ENCODE data around the gene MPPED2.

GRCh38 chr11:30447058-30447640 is 139.0 kb downstream of the MPPED2 start:
- TF ChIP-seq, protein P1, sequence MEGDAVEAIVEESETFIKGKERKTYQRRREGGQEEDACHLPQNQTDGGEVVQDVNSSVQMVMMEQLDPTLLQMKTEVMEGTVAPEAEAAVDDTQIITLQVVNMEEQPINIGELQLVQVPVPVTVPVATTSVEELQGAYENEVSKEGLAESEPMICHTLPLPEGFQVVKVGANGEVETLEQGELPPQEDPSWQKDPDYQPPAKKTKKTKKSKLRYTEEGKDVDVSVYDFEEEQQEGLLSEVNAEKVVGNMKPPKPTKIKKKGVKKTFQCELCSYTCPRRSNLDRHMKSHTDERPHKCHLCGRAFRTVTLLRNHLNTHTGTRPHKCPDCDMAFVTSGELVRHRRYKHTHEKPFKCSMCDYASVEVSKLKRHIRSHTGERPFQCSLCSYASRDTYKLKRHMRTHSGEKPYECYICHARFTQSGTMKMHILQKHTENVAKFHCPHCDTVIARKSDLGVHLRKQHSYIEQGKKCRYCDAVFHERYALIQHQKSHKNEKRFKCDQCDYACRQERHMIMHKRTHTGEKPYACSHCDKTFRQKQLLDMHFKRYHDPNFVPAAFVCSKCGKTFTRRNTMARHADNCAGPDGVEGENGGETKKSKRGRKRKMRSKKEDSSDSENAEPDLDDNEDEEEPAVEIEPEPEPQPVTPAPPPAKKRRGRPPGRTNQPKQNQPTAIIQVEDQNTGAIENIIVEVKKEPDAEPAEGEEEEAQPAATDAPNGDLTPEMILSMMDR (IDR thresholded peaks at IDR 0.05) = no peak
- TF ChIP-seq POLR2A (IDR thresholded peaks at IDR 0.05) = no peak
